HepG2 (cell line): ENCODE results near the gene DQX1.

Source experiments
- EZH2 ChIP-seq: conservative IDR thresholded peaks from 2 replicates; pipeline ENCODE4 v1.6.1; 2012; ENCODE audit warnings: mild to moderate bottlenecking, low read depth, low read length, moderate library complexity
- FOXA1 ChIP-seq, 2 experiments: fragments of 450-650 bp in 1 of 2; sonication (generic) in 1 of 2; formaldehyde crosslinking in 1 of 2; IDR thresholded peaks; 2 replicates each; pipeline versions ENCODE4 v1.4.0 to v1.6.1; 2016 to 2020; ENCODE audit warnings: missing genetic modification reagents in 1 of 2
- HDAC6 ChIP-seq: fragments of 200-600 bp; sonication (generic); IDR thresholded peaks from 2 replicates; pipeline ENCODE4 v1.7.0; 2017; ENCODE audit warnings: mild to moderate bottlenecking, antibody characterized with exemption, low read length, low read depth
- HNF4G ChIP-seq, 2 experiments: sonication (generic) in 1 of 2; formaldehyde crosslinking in 1 of 2; IDR thresholded peaks; 2 replicates each; pipeline versions ENCODE4 v1.4.0 to v1.6.1; 2011 to 2020; ENCODE audit warnings: borderline replicate concordance in 2 of 2, low read depth in 2 of 2, mild to moderate bottlenecking in 2 of 2, low read length in 1 of 2, missing genetic modification reagents in 1 of 2, moderate library complexity in 1 of 2
- MAX ChIP-seq: IDR thresholded peaks from 2 replicates; pipeline ENCODE4 v1.6.1; 2012; ENCODE audit warnings: inconsistent platforms
- MIER2 ChIP-seq: IDR thresholded peaks from 2 replicates; pipeline ENCODE4 v1.6.1; 2016; ENCODE audit warnings: missing biosample characterization, missing genetic modification reagents
- MYC ChIP-seq: sonication (generic); formaldehyde crosslinking; IDR thresholded peaks from 2 replicates; pipeline ENCODE4 v1.9.0; 2021; ENCODE audit warnings: missing genetic modification reagents, borderline replicate concordance
- NCOA2 ChIP-seq: sonication (generic); formaldehyde crosslinking; IDR thresholded peaks from 2 replicates; pipeline ENCODE4 v1.8.0; 2022; ENCODE audit warnings: inconsistent platforms
- RAD51 ChIP-seq: fragments of 450-650 bp; IDR thresholded peaks from 2 replicates; pipeline ENCODE4 v1.6.1; 2016; ENCODE audit warnings: borderline replicate concordance
- ZNF550 ChIP-seq: sonication (generic); formaldehyde crosslinking; IDR thresholded peaks from 2 replicates; pipeline ENCODE4 v1.4.0; 2020; ENCODE audit warnings: mild to moderate bottlenecking, missing genetic modification reagents, borderline replicate concordance
- ZNF737 ChIP-seq: sonication (generic); formaldehyde crosslinking; IDR thresholded peaks from 2 replicates; pipeline ENCODE4 v1.5.0; 2020; ENCODE audit warnings: missing genetic modification reagents, mild to moderate bottlenecking, borderline replicate concordance
- TF ChIP-seq, protein P1 (sequence below): sonication (generic); formaldehyde crosslinking; IDR thresholded peaks from 2 replicates; pipeline ENCODE4 v1.5.0; 2020; ENCODE audit warnings: mild to moderate bottlenecking, missing genetic modification reagents, moderate library complexity

DNA sequence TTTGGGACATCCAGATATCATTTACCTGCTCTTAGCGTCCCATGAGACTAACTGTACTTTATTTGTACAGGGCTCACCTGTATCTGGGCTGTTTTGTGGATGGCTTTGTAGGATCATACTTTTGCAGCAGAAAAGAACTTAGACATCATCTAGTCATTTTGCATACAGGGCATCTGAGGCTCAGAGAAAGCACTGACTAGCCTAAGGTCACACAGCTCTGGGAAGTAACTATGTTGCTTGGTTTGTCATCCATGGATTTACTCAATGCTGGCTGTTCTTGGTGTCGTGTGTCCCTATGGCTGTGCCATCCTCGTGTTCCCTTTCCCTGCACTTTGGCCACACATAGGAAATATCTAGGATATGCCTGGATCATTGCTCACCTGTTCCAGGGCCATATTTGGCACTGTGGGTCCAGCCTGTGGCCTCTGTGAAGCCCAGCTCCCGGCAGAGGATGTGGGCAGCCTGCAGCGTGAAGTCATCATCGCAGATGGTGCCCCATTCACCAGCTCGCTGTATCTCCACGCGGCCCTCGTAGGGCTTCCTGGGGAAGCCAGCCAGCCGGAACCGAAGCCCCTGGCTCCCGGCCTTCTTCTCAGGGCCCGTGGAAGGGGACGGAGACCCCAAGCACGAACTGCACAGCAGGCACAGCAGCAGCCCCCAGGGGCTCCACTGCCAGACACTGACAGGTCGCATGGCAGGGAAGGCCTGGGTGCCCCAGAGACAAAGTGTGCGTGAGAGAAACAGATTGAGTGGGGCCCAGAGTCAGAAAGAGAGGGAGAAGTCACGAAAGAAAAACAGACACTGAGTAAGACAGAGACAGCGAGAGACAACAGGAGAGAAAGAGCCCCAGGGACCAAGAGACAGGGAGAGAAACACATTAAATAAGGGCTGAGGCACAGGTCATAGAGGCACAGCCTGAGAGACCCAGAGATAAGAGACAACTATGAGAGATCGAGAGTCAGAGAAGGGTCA is 26.2 kb upstream of the DQX1 start:
- TF ChIP-seq NCOA2 (CRISPR knock-in tag), result no peak
- TF ChIP-seq EZH2, result no peak
- TF ChIP-seq RAD51, result no peak
- TF ChIP-seq, protein P1, sequence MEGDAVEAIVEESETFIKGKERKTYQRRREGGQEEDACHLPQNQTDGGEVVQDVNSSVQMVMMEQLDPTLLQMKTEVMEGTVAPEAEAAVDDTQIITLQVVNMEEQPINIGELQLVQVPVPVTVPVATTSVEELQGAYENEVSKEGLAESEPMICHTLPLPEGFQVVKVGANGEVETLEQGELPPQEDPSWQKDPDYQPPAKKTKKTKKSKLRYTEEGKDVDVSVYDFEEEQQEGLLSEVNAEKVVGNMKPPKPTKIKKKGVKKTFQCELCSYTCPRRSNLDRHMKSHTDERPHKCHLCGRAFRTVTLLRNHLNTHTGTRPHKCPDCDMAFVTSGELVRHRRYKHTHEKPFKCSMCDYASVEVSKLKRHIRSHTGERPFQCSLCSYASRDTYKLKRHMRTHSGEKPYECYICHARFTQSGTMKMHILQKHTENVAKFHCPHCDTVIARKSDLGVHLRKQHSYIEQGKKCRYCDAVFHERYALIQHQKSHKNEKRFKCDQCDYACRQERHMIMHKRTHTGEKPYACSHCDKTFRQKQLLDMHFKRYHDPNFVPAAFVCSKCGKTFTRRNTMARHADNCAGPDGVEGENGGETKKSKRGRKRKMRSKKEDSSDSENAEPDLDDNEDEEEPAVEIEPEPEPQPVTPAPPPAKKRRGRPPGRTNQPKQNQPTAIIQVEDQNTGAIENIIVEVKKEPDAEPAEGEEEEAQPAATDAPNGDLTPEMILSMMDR (CRISPR knock-in tag), result no peak
- TF ChIP-seq HNF4G (IDR thresholded peaks at IDR 0.05; ENCODE audit: borderline replicate concordance, low read depth, low read length), result no peak
- no peak for TF ChIP-seq HNF4G (CRISPR knock-in tag; IDR thresholded peaks at IDR 0.05; ENCODE audit: borderline replicate concordance, low read depth)
- TF ChIP-seq ZNF737 (CRISPR knock-in tag), result no peak
- no peak for TF ChIP-seq HDAC6
- no peak for TF ChIP-seq MYC
- no peak for TF ChIP-seq MIER2 (CRISPR knock-in tag)
- no peak for TF ChIP-seq FOXA1 (IDR thresholded peaks at IDR 0.05)
- TF ChIP-seq FOXA1 (CRISPR knock-in tag; IDR thresholded peaks at IDR 0.05), result no peak
- TF ChIP-seq ZNF550, result no peak
- no peak for TF ChIP-seq MAX
